Fibroblast of mammary gland (primary cell): Measurements from ENCODE around the gene NFIA.

ENCODE experiments used
- DNase-seq: peaks from one replicate; pipeline ENCODE4 v3.0.0-alpha.2; 2010; ENCODE audit warnings: low read depth
- H3K4me3 ChIP-seq: 2 replicates; pipeline ENCODE4 v1.5.1; 2011; ENCODE audit warnings: low read depth, mild to moderate bottlenecking, low read length, moderate library complexity; ENCODE audit not compliant: control insufficient read depth
- CTCF ChIP-seq: conservative IDR thresholded peaks from 2 replicates; pipeline ENCODE4 v1.5.1; 2011; ENCODE audit warnings: low read depth, low read length, inconsistent platforms; ENCODE audit not compliant: control insufficient read depth, insufficient read depth

NFIA gene

GRCh38 chr1:61181067-61182038 lies 99.0 kb downstream of the NFIA start:
- no peak for DNase-seq
- TF ChIP-seq CTCF: no peak
- H3K4me3 ChIP-seq: no peak overlapping the region

- TF ChIP-seq CTCF: peak; percentile 8
- DNase-seq: peak; percentile 94
- H3K4me3 ChIP-seq: no peak overlapping the region
Measured at GRCh38 chr1:61182049-61182448, 99.7 kb downstream of the NFIA start.

DNA sequence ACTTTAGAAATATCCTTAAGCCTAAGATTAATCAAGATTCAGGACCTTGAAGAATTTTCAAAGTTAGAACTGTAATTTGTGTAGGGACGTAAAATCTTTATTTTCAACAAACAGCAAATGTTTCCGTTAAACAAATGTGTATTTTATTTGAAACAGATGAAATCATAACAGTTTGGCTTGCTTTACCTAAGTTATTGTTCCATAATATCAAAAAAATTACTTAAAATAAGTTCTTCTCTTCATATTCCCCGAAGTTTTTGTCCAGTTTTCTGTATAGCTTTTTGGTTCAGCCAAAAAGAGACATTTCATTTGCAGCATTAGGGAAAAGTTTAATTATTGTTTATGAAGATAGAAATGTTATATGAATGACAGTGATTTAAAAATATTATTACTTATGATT lies 100.1 kb downstream of the NFIA start:
- no peak for TF ChIP-seq CTCF
- DNase-seq: no peak
- no peak overlapping the region for H3K4me3 ChIP-seq

DNA sequence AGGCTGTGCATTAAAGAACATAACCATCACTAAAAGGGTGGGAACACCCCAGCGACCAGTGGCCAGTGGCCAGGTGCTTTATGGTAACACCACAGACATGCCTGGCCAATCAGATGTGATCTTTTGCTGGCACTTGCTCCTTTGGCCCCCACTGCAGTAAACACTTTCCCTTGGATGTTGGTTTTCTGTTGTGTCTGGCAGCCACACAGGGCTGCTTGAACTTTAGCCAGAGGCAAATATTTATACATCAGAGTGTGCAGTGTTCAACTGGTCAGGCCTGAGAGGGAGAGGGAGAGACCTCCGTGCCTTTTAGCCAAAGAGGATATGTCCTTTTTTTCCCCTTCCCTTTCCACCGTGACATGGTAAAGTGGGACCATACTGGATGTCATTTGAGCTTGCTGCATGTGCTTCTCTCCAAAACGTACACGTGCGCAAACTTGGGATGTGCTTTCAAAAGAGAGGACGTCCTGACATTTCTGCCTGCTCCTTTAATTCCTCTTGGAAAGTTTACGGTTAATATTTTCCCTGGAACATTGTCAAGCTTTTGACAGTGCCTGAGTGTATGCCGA lies 101.2 kb downstream of the NFIA start:
- DNase-seq: peak; percentile 56
- TF ChIP-seq CTCF: no peak
- H3K4me3 ChIP-seq: peak overlapping the region; percentile 30

DNA sequence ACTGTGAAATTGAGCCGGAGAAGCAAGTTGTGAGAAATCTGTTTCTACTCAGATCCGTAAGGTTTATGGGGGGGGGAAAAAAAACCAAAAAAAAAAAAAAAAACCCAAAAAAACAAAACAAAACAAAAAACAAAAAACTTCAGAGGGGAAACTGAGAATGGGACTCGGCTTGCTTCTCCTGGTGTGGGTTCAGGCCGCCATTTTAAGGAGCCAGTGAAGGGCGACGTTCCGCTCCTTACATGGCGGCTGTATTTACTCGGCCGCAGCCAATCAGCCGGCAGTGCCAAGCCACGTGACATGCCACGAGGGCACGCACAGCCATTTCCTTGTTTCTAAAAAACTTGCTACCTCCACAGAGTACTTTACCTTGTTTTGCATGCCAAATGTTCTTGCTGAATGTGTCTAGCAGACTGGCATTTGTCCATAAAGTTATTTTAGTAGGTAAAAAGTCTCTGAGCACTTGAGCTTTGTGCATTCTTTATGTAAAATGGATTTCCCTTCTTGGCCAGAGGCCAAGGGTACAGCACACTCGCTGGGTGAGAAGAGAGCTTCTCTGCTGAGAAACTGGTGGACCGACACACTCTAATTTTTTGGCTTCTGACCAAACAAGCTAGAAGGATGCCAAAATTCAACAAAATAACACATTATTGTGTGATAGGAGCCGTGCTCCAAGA lies 101.8 kb downstream of the NFIA start:
- TF ChIP-seq CTCF: no peak
- H3K4me3 ChIP-seq: peak overlapping the region; percentile 30
- peak; percentile 93 for DNase-seq

DNA sequence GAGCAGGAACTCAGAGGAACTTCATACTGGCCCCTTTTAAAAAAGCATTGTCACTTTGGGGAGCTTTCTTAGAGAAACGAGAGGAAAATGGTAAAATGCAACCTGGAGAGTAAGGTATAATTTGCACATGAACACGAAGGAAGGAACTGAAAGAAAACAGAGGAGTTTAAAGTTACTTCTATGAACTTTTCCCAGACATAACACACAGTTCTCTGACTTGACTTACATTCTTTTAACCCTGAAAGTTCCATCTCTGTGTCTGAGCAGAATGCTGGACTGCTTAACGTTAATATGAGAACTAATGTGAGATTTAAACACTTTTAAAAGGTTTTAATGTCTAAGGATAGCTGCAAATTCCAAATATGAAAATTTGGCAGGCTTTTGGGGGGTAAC lies 102.3 kb downstream of the NFIA start:
- DNase-seq: no peak
- TF ChIP-seq CTCF: no peak
- peak overlapping the region; percentile 18 for H3K4me3 ChIP-seq
